DOHH2 (cell line): ENCODE measurements around the gene PGS1.

ENCODE experiments used
- CTCF ChIP-seq: fragments of 200-600 bp; sonication (generic); IDR thresholded peaks from one replicate; pipeline ENCODE4 v1.5.1; 2014; ENCODE audit warnings: antibody characterized with exemption, mild to moderate bottlenecking, low read depth, low read length; ENCODE audit not compliant: poor library complexity, severe bottlenecking
- EZH2phosphoT487 ChIP-seq: fragments of 200-600 bp; sonication (generic); IDR thresholded peaks from 2 replicates; pipeline ENCODE4 v1.6.1; 2017; ENCODE audit warnings: borderline replicate concordance, mild to moderate bottlenecking, antibody characterized with exemption, low read length, moderate library complexity, mixed read lengths

- no peak for TF ChIP-seq CTCF
- TF ChIP-seq EZH2phosphoT487 = no peak
These were observed 47.0 kb downstream of the PGS1 start for GRCh38 chr17:78425429-78425828.
